Transverse colon (tissue), 4 donors: Measurements from ENCODE around the gene CLEC20A. TPM values are rescaled to one million over a fixed set of nuclear protein-coding genes. Genes with fewer than 3 reads are reported as not detected.

Source experiments
- DNase-seq: peaks from one replicate; pipeline ENCODE4 v3.0.0-alpha.2; 2019
- H3K27ac ChIP-seq, 4 donors: fragments of 200-600 bp; sonication (generic); 2 replicates each; pipeline ENCODE4 v1.5.1; 2016 to 2018; ENCODE audit warnings: inconsistent platforms in 4 of 4
- H3K27me3 ChIP-seq: fragments of 200-600 bp; sonication (generic); 2 replicates; pipeline ENCODE4 v1.5.1; 2017; ENCODE audit warnings: inconsistent platforms
- H3K36me3 ChIP-seq, 4 donors: fragments of 200-600 bp; sonication (generic); 2 replicates each; pipeline ENCODE4 v1.5.1; 2017 to 2019; ENCODE audit warnings: inconsistent platforms in 4 of 4
- H3K4me1 ChIP-seq, 4 donors: fragments of 200-600 bp; sonication (generic); 2 replicates each; pipeline ENCODE4 v1.5.1; 2017 to 2020; ENCODE audit warnings: inconsistent platforms in 4 of 4
- H3K4me3 ChIP-seq, 4 donors: fragments of 200-600 bp; sonication (generic); 1 replicate in 1 of 4; 2 replicates in 3 of 4; pipeline versions ENCODE4 v1.5.1 to v1.6.1; 2017 to 2019; ENCODE audit warnings: inconsistent platforms in 4 of 4
- H3K9me3 ChIP-seq, 2 donors: fragments of 200-600 bp; sonication (generic); 2 replicates each; pipeline ENCODE4 v1.5.1; 2017 to 2019; ENCODE audit warnings: inconsistent platforms in 2 of 2
- EP300 ChIP-seq: sonication (generic); formaldehyde crosslinking; IDR thresholded peaks from one replicate; pipeline ENCODE4 v1.6.1; 2017; ENCODE audit warnings: antibody characterized with exemption, low read depth
- POLR2A ChIP-seq: fragments of 450-650 bp; IDR thresholded peaks from one replicate; pipeline ENCODE4 v1.6.1; 2016; ENCODE audit warnings: antibody characterized with exemption, mild to moderate bottlenecking, moderate library complexity
- POLR2AphosphoS5 ChIP-seq, 3 donors: sonication (generic); formaldehyde crosslinking; IDR thresholded peaks; one replicate each; pipeline ENCODE4 v1.6.1; 2016; ENCODE audit warnings: antibody characterized with exemption in 3 of 3
- WGBS, 2 donors: methylation state at CpG; one replicate each; pipeline ENCODE4 v1.1.5; 2018; ENCODE audit warnings: low coverage in 1 of 2; 5-methylcytosine and 5-hydroxymethylcytosine counted together
- in situ Hi-C, 4 donors: fragments of 200-750 bp; cut with MboI; loops; one replicate each; pipeline versions ENCODE4 v1.15.0 to v1.15.1; 2017; ENCODE audit warnings: low sequenced_read_pairs in 3 of 4, low pct_ligation_motif_present in 1 of 4, low pct_unique_long_range_greater_than_20kb in 1 of 4
- intact Hi-C: fragments of 100-400 bp; cut with DNase I; formaldehyde crosslinking; loops from one replicate; pipeline ENCODE4 v1.15.1; 2023; ENCODE audit warnings: low total_unique reads
- total RNA-seq, 4 donors: library from RNA; depleted of rRNA; stranded (reverse); fragments of >200 nt; gene quantifications; one replicate each; pipeline ENCODE4 v1.1.0, GENCODE V29; 2016
- TF ChIP-seq, protein P1 (sequence below), 5 experiments: fragments of 200-600 bp in 3 of 5; fragments of 450-650 bp in 2 of 5; sonication (generic) in 3 of 5; IDR thresholded peaks; 1 replicate in 2 of 5; 2 replicates in 3 of 5; pipeline ENCODE4 v1.5.1; 2016 to 2017; ENCODE audit warnings: antibody characterized with exemption in 5 of 5, inconsistent platforms in 3 of 5, mild to moderate bottlenecking in 2 of 5, moderate library complexity in 1 of 5

CLEC20A gene
- total RNA-seq, 4 donors from 2014 or later: not detected

DNA sequence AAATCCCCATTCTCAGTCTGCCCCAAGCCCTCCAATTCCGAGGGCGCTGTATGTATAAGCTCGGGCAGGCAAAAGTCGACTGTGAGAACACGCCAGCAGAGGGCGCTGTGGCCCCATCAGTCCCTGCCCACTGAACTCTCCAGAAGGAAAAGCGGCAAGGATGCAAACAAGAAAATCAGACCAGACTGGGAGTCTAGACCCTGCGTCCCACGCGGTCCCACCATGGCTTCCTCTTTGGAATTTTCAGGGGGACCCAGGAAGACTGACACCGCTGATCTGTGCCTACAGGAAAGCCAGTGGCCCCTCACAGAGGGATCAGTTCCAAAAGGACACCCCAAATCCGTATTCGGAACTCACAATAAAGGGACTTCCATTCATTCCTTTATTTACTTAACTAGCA is 35.6 kb upstream of the CLEC20A start:
- no peak for TF ChIP-seq EP300
- TF ChIP-seq, protein P1, sequence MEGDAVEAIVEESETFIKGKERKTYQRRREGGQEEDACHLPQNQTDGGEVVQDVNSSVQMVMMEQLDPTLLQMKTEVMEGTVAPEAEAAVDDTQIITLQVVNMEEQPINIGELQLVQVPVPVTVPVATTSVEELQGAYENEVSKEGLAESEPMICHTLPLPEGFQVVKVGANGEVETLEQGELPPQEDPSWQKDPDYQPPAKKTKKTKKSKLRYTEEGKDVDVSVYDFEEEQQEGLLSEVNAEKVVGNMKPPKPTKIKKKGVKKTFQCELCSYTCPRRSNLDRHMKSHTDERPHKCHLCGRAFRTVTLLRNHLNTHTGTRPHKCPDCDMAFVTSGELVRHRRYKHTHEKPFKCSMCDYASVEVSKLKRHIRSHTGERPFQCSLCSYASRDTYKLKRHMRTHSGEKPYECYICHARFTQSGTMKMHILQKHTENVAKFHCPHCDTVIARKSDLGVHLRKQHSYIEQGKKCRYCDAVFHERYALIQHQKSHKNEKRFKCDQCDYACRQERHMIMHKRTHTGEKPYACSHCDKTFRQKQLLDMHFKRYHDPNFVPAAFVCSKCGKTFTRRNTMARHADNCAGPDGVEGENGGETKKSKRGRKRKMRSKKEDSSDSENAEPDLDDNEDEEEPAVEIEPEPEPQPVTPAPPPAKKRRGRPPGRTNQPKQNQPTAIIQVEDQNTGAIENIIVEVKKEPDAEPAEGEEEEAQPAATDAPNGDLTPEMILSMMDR (IDR thresholded peaks at IDR 0.05): peak; percentile 90 to 93 (median 92)
- TF ChIP-seq POLR2A: no peak
- no peak for TF ChIP-seq POLR2AphosphoS5 (IDR thresholded peaks at IDR 0.05)
- Histone ChIP-seq H3K4me3 (no peak overlapping the region), H3K27me3 (no peaks in the 10 kb centered on the region), H3K9me3 (no peaks in the 10 kb centered on the region), H3K27ac (no peak overlapping the region), H3K36me3 (no peaks in the 10 kb centered on the region), H3K4me1 (peaks cover 1 to 21% (median 6%) of the 10 kb centered on the region in 4 donors)
- DNase-seq: peak; percentile 90
- intact Hi-C loops: loop anchor here (10.0 kb wide), 2 partner anchors 228 to 472 kb away; no protein-coding TSS in a partner anchor
- 16 to 85% methylated on average over 2 to 13 of the region's 13 CpGs for WGBS, 2 donors
- in situ Hi-C loops: loop anchor here (5.0 to 25.0 kb wide), 6 partner anchors 222 to 830 kb away; partner anchors contain the start of gene AXDND1 (in 3 of the 4)

DNA sequence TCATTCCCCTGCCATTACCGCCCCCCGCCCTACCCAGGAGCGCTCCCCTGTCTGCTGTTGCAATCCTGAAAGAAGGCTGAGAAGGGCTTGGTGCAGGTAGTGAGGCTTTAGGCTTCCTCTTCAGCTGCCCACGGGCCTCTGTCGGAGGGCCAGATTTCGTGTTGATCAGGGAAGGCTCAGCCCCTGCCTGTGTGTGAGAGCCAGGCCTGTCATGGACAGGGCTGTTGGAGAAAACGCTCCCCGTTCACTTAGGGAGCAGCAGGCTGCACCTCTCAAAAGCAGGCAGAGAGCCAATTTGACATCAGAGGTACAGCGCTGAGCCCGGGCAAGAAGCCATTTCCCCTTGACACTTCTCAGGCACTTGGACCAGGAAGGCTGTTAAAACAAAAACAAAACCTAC is 35.1 kb upstream of the CLEC20A start:
- Histone ChIP-seq H3K27me3 (no peaks in the 10 kb centered on the region), H3K9me3 (no peaks in the 10 kb centered on the region), H3K4me1 (peaks cover 0 to 17% (median 4%) of the 10 kb centered on the region in 4 donors), H3K27ac (no peak overlapping the region), H3K4me3 (peak overlapping the region in 1 of 4 donors; percentile 9), H3K36me3 (no peaks in the 10 kb centered on the region)
- DNase-seq: no peak
- TF ChIP-seq EP300 (no peak), POLR2A (no peak), POLR2AphosphoS5 (IDR thresholded peaks at IDR 0.05) (no peak)
- TF ChIP-seq, protein P1 (IDR thresholded peaks at IDR 0.05): no peak
- intact Hi-C loops: loop anchor here (10.0 kb wide), 2 partner anchors 227 to 473 kb away; no protein-coding TSS in a partner anchor
- 45% methylated on average over 9 of the region's 10 CpGs; no CpG with 5 or more reads in 1 of the 2 donors for WGBS, 2 donors
- in situ Hi-C loops: loop anchor here (5.0 to 25.0 kb wide), 6 partner anchors 223 to 830 kb away; partner anchors contain the start of gene AXDND1 (in 3 of the 4)

DNA sequence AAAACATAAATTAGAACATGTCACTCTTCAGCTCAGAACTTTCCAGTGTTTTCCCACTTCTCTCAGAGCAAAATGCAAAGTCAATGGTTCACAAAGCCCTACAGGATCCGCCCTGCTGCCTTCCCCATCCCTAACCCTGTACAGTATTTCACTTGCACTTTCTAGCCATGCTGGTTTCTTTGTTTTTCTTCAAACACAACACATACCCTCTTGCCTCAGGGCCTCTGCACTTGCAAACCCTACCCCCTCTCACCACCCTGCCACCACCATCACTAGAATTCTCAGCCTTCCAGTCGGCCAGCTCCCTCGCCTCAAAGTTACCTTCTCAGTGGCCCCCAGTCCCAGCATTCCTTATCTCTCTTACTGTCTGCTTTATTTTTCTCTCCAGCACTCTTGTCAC is 33.7 kb upstream of the CLEC20A start:
- Histone ChIP-seq H3K27me3 (no peaks in the 10 kb centered on the region), H3K36me3 (no peaks in the 10 kb centered on the region), H3K9me3 (no peaks in the 10 kb centered on the region), H3K4me1 (peaks cover 0 to 8% (median 3%) of the 10 kb centered on the region in 4 donors), H3K27ac (no peak overlapping the region), H3K4me3 (no peak overlapping the region)
- 94 to 100% methylated on average over 3 of the region's 3 CpGs for WGBS, 2 donors
- TF ChIP-seq EP300: no peak
- TF ChIP-seq POLR2A: no peak
- no peak for TF ChIP-seq POLR2AphosphoS5 (IDR thresholded peaks at IDR 0.05)
- TF ChIP-seq, protein P1 (IDR thresholded peaks at IDR 0.05): no peak
- DNase-seq: no peak
- in situ Hi-C loops (loop anchor here (5.0 to 25.0 kb wide), 6 partner anchors 224 to 832 kb away; partner anchors contain the start of gene AXDND1 (in 3 of the 4)), intact Hi-C loops (loop anchor here (10.0 kb wide), 2 partner anchors 226 to 474 kb away; no protein-coding TSS in a partner anchor)

DNA sequence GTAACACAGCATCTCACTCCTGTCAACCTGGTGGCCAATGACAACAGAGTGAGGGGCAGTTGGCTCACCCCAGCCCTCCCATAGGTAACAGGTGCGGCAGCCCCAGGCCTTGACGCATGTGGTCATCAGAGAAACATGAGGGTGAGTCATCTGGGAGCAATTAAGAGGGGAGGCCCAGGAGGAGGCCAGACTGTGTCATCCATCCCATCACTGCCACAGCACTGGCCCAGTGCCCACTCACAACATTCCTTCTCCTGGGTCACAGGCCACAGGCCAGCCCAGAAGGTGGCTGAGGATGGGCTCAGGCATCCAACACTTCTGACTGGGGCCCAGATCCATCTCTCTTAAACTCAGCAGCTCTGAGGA is 33.3 kb upstream of the CLEC20A start:
- intact Hi-C loops: loop anchor here (10.0 kb wide), 2 partner anchors 225 to 475 kb away; no protein-coding TSS in a partner anchor
- DNase-seq: no peak
- Histone ChIP-seq H3K4me3 (no peak overlapping the region), H3K36me3 (no peaks in the 10 kb centered on the region), H3K9me3 (no peaks in the 10 kb centered on the region), H3K4me1 (peaks cover 0 to 8% (median 3%) of the 10 kb centered on the region in 4 donors), H3K27me3 (no peaks in the 10 kb centered on the region), H3K27ac (no peak overlapping the region)
- 87% methylated on average over 2 of the region's 2 CpGs; no CpG with 5 or more reads in 1 of the 2 donors for WGBS, 2 donors
- in situ Hi-C loops: loop anchor here (5.0 to 25.0 kb wide), 6 partner anchors 225 to 832 kb away; partner anchors contain the start of gene AXDND1 (in 3 of the 4)
- TF ChIP-seq POLR2AphosphoS5 (IDR thresholded peaks at IDR 0.05) (no peak), EP300 (no peak), POLR2A (no peak)
- TF ChIP-seq, protein P1 (IDR thresholded peaks at IDR 0.05): no peak
